Lower lobe of right lung (tissue), 2 donors: ENCODE results near the gene TIMM13. TPM values are rescaled to one million over a fixed set of nuclear protein-coding genes. Genes with fewer than 3 reads are reported as not detected.
A peak's percentile ranks its signal among the peaks of the same experiment; 100 is the strongest.

Experiments used
- ATAC-seq, 2 donors: fragments of 200-7000 bp; cut with Tn5 transposase; one replicate each; pipeline ENCODE4 v1.9.1; 2020 to 2022; ENCODE audit warnings: mild to moderate bottlenecking in 2 of 2, moderate library complexity in 2 of 2
- DNase-seq: peaks from one replicate; pipeline ENCODE4 v3.0.0-alpha.2; 2020
- H3K27ac ChIP-seq: fragments of 200-600 bp; one replicate; pipeline ENCODE4 v1.8.0; 2022
- H3K27me3 ChIP-seq: fragments of 200-600 bp; one replicate; pipeline ENCODE4 v1.8.0; 2022; ENCODE audit warnings: low read depth
- H3K36me3 ChIP-seq: fragments of 200-600 bp; one replicate; pipeline ENCODE4 v1.8.0; 2022; ENCODE audit warnings: mild to moderate bottlenecking
- H3K4me1 ChIP-seq: fragments of 200-600 bp; one replicate; pipeline ENCODE4 v1.8.0; 2022
- H3K4me3 ChIP-seq: fragments of 200-600 bp; one replicate; pipeline ENCODE4 v1.8.0; 2022; ENCODE audit warnings: mild to moderate bottlenecking
- H3K9me3 ChIP-seq: fragments of 200-600 bp; one replicate; pipeline ENCODE4 v1.8.0; 2022
- intact Hi-C: fragments of 100-400 bp; cut with DNase I; formaldehyde crosslinking; loops from one replicate; pipeline ENCODE4 v1.11.0; 2022
- total RNA-seq: library from RNA; stranded (reverse); fragmentation: NEBNext Ultra II Directional; extraction: Animal tissue kit (Norgen Biotek cat#: 25700); gene quantifications from one replicate; pipeline ENCODE4 v1.2.1, GENCODE V29; 2021
- TF ChIP-seq, protein P1 (sequence below): fragments of 200-600 bp; IDR thresholded peaks from one replicate; pipeline ENCODE4 v1.8.0; 2022; ENCODE audit warnings: antibody characterized with exemption, mild to moderate bottlenecking
- donor health status: DM: no; HTN: yes; CAD: no; lungs with severe emphysema.

The TIMM13 gene
- total RNA-seq, 1 donor from 2014 or later = 53.3 TPM

DNA sequence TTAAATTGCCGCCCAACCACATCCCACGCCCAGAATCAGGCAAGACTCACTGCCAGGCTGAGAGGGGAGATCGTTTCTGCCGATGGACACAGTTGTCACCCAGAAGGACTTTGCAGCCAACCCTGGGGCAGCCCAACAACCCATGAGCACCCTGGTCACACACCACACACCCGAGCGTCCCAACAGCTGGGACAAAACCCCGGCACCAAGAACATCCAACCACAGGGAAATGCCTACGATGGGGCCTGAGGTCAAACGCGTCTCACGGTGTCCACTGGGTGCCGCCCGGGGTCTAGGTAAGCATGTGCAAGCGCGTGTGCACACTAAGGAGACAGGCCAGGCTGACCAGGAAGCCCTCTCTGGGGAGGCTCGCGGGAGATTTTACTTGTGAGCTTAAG is 16.4 kb upstream of the TIMM13 start:
- Histone ChIP-seq H3K9me3 (no peaks in the 10 kb centered on the region), H3K4me3 (no peak overlapping the region), H3K27me3 (no peaks in the 10 kb centered on the region), H3K4me1 (no peaks in the 10 kb centered on the region), H3K27ac (no peak overlapping the region), H3K36me3 (peaks cover 26% of the 10 kb centered on the region)
- DNase-seq (no peak), ATAC-seq (peak in 1 of 2 donors; percentile 7)
- intact Hi-C loops = no loop called here
- TF ChIP-seq, protein P1, sequence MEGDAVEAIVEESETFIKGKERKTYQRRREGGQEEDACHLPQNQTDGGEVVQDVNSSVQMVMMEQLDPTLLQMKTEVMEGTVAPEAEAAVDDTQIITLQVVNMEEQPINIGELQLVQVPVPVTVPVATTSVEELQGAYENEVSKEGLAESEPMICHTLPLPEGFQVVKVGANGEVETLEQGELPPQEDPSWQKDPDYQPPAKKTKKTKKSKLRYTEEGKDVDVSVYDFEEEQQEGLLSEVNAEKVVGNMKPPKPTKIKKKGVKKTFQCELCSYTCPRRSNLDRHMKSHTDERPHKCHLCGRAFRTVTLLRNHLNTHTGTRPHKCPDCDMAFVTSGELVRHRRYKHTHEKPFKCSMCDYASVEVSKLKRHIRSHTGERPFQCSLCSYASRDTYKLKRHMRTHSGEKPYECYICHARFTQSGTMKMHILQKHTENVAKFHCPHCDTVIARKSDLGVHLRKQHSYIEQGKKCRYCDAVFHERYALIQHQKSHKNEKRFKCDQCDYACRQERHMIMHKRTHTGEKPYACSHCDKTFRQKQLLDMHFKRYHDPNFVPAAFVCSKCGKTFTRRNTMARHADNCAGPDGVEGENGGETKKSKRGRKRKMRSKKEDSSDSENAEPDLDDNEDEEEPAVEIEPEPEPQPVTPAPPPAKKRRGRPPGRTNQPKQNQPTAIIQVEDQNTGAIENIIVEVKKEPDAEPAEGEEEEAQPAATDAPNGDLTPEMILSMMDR = no peak

DNA sequence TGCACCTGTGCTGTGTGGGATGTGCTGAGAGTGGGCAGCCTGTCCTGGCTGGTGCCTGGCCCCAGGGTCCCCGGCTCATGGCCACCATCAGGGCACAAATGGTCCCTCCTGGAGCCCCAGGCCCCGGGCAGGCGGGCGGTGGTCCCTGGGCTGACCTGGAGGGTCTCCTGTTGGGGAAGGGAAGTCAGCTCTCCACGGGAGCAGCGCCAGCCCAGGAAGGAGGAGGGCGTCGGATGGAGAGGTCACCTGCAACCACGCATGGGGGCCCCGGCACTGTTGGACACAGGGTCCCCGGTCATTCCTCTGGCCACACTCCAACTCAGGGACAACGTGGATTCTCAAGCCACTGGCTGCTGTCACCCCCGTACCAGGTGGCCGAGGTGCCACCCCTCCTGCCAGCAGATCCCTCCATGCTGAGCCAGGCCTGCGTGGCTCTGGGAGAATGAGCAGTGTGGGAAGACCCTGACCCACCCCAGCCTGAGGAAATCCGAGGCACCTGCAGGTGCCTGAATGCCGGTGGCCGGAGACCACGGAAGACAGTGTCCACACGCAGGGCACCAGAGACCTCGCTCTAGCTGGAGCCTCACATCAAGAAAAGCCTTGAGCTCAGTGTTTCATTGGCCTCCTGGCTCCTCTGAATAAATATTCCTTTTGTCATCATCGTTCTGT is 15.9 kb upstream of the TIMM13 start:
- ATAC-seq = no peak

DNA sequence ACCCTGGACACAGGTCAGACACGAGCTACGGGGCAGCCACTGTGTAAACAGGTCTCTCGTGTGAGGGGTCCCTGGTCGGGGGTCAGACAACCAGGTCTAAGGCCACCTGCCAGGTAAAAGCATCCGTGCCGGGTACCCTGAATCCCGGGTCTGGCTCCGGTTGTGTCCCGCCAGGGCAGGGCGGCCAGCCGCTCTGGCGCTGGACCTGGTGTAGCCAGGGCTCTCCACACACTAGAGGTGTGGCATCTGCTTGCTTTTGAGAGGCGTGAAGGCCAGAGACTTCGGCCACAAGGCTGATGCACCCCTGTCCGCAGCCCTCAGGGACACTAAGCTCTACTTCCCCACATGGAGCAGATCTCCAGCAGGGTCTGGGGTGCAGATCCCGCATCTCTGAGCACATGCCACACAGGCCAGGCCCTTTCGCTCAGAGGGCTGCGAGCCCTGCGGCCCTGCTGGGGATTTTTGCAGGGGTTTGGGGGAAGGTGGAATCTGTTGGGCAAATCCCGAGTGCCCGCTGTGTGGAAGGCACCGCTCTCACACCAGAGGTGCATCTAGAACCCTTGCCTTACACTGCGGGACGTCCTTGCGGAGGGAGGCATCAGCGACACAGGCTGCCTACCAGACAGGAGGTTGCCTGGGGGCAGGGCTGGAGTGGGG is 13.8 kb upstream of the TIMM13 start:
- Histone ChIP-seq H3K4me3 (no peak overlapping the region), H3K9me3 (no peaks in the 10 kb centered on the region), H3K36me3 (peaks cover 44% of the 10 kb centered on the region), H3K4me1 (no peaks in the 10 kb centered on the region), H3K27me3 (no peaks in the 10 kb centered on the region), H3K27ac (no peak overlapping the region)
- ATAC-seq (no peak), DNase-seq (no peak)
- intact Hi-C loops = no loop called here
- TF ChIP-seq, protein P1 = no peak

More for the DNA sequence above, 15.9 kb upstream of the TIMM13 start:
- Histone ChIP-seq H3K9me3 (no peaks in the 10 kb centered on the region), H3K36me3 (peaks cover 28% of the 10 kb centered on the region), H3K4me3 (no peak overlapping the region), H3K4me1 (no peaks in the 10 kb centered on the region), H3K27ac (no peak overlapping the region), H3K27me3 (no peaks in the 10 kb centered on the region)
- TF ChIP-seq, protein P1 = no peak
- DNase-seq = no peak
- intact Hi-C loops = no loop called here

DNA sequence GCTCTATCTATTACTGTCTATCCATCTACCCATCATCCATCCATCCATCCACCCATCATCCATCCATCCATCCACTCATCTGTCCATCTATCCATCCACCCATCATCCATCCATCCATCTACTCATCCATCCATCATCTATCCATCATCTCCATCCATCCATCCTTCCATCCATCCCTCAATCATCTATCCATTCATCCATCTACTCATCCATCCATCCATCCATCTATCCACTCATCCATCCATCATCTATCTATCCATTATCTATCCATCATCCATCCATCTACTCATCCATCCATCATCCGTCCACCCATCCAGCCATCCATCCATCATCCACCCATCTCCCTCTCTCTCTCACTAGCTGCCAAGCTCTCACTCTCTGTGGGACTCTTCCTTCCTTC is 13.1 kb upstream of the TIMM13 start:
- intact Hi-C loops = no loop called here
- peaks cover 44% of the 10 kb centered on the region for H3K36me3 ChIP-seq

DNA sequence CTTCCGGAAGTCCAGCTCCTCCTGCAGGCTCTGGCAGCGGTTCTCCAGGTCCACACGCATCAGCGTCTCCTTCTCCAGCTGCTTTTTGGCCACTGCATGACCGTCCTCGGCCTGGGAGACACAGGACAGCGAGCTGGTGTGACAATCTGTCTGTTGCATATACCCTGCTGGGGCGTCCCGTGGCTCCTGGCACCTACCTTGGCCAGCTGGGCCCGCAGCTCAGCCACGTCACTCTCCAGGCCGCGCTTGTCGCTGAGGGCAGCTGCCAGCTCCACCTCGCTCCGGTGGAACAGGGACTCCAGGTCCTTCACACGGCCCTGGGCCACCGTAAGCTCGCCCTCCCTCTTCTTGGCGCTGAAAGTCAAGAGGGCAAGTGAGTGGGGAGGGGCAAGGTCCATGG is 10.8 kb upstream of the TIMM13 start:
- no peak for ATAC-seq
- H3K4me3 ChIP-seq = no peak overlapping the region
- H3K36me3 ChIP-seq = peaks cover 52% of the 10 kb centered on the region
- intact Hi-C loops = no loop called here
- TF ChIP-seq, protein P1 = no peak
- H3K4me1 ChIP-seq = no peaks in the 10 kb centered on the region
- H3K27ac ChIP-seq = no peak overlapping the region
- H3K9me3 ChIP-seq = no peaks in the 10 kb centered on the region
- no peaks in the 10 kb centered on the region for H3K27me3 ChIP-seq
- DNase-seq = no peak

More for the DNA sequence above, 13.1 kb upstream of the TIMM13 start:
- DNase-seq = no peak
- TF ChIP-seq, protein P1 = no peak
- H3K27me3 ChIP-seq = no peaks in the 10 kb centered on the region
- no peaks in the 10 kb centered on the region for H3K9me3 ChIP-seq
- H3K27ac ChIP-seq = no peak overlapping the region
- ATAC-seq = no peak
- H3K4me1 ChIP-seq = no peaks in the 10 kb centered on the region
- no peak overlapping the region for H3K4me3 ChIP-seq
